ENCODE measurements around the gene SYDE2. TPM values are rescaled to one million over a fixed set of nuclear protein-coding genes. Genes with fewer than 3 reads are reported as not detected.
"Not testable (repeated sequence)": the region's sequence is repeated elsewhere in the genome, so short reads cannot be mapped to it uniquely, and the experiment has no call there.

SYDE2 gene
- polyA plus RNA-seq, 1 donor, result 3.7 TPM

GRCh38 chr1:85172684-85173337, 28.0 kb downstream of the SYDE2 start:
- no peak for DNase-seq (ENCODE audit: low read depth)

DNA sequence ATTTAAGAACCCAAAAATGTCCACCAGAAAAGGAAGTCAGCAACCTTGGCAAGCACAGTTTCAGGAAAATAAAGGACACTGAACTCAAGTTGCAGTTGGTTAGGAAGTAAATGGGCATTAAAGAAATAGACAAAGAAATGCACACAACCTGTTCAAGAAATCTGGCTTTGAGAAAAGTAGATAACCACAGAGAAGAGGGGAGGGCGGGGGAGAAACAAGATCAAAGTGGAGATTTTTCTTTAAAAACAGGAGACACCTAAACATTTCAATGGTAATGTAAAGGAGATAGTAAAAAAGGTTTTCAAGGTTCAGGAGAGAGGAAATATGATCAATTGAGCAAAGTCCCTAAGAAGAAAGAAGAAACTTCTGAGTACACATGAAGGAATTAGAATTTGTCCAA, 29.1 kb downstream of the SYDE2 start:
- DNase-seq (ENCODE audit: low read depth), result no peak

- DNase-seq (ENCODE audit: low read depth), result no peak
Observed at GRCh38 chr1:85168884-85169283, 31.9 kb downstream of the SYDE2 start.

GRCh38 chr1:85166351-85166750, 34.5 kb downstream of the SYDE2 start:
- no peak for DNase-seq (ENCODE audit: low read depth)

- no peak for DNase-seq (ENCODE audit: low read depth)
Observed at GRCh38 chr1:85158910-85159309, 41.9 kb downstream of the SYDE2 start.

DNA sequence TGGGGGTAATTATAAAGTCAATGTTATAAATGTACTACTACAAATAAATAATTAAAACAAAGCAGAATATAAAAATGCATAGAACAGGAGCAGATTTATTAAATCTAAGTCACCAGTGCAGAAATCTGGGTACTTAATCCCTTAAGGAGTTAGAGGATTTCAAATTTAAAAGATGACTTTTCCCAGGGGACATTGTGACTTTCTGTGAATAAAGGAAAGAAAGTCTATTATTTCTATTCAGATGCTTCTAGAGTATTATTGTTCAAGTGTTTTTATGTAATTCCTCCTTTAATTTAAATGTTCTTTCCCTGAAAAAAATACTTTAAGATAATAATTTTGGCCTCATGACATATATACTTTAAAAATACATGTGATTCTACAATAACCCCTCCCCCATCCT, 43.4 kb downstream of the SYDE2 start:
- DNase-seq (ENCODE audit: low read depth), result no peak

- DNase-seq (ENCODE audit: low read depth), result no peak
Observed at GRCh38 chr1:85153149-85153891, 47.5 kb downstream of the SYDE2 start.

- no peak for DNase-seq (ENCODE audit: low read depth)
Observed at GRCh38 chr1:85151446-85151845, 49.4 kb downstream of the SYDE2 start.

- DNase-seq (ENCODE audit: low read depth), result no peak
Observed at GRCh38 chr1:85149805-85150204, 51.0 kb downstream of the SYDE2 start.

GRCh38 chr1:85148524-85149250, 52.1 kb downstream of the SYDE2 start:
- no peak for DNase-seq (ENCODE audit: low read depth)

- DNase-seq (ENCODE audit: low read depth), result no peak
Observed at GRCh38 chr1:85146972-85147359, 53.9 kb downstream of the SYDE2 start.

- not testable (repeated sequence) for DNase-seq (ENCODE audit: low read depth)
Observed at GRCh38 chr1:85146298-85146971, 54.4 kb downstream of the SYDE2 start.

- no peak for DNase-seq (ENCODE audit: low read depth)
Observed at GRCh38 chr1:85144351-85144750, 56.5 kb downstream of the SYDE2 start.

DNA sequence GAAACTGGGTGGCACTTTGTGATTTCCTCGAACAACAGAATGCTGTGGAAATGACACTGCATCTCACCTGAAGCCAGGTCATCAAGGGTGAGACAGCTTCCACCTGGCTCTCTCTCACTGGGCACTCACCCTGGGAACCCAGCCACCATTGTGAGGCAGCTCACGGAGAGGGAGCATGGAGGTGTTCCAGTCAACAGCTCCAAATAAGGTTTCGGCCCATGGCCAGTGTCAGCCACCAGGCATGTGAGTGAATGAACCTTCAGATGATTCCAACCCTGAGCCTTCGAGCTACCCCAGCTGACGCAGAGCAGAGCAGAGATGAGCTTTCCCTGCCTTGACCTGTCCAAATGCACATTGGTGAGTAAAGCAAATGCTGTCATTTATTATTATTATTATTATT, 58.1 kb downstream of the SYDE2 start:
- DNase-seq (ENCODE audit: low read depth), result no peak

DNA sequence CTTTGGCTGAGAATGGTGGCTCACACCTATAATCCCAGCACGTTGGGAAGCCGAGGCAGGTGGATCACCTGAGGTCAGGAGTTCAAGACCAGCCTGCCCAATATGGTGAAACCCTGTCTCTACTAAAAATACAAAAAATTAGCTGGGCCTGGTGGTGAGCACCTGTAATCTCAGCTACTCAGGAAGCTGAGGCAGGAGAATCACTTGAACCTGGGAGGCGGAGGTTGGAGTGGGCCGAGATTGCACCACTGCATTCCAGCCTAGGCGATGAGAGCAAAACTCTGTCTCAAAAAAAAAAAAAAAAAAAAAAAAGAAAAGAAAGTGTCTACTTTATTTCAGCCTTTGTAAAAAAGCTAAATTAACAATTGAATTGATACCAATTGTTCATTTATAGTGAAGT, 62.4 kb downstream of the SYDE2 start:
- not testable (repeated sequence) for DNase-seq (ENCODE audit: low read depth)

- DNase-seq (ENCODE audit: low read depth), result no peak
Observed at GRCh38 chr1:85137660-85138059, 63.2 kb downstream of the SYDE2 start.

GRCh38 chr1:85135392-85135798, 65.4 kb downstream of the SYDE2 start:
- DNase-seq (ENCODE audit: low read depth), result no peak

DNA sequence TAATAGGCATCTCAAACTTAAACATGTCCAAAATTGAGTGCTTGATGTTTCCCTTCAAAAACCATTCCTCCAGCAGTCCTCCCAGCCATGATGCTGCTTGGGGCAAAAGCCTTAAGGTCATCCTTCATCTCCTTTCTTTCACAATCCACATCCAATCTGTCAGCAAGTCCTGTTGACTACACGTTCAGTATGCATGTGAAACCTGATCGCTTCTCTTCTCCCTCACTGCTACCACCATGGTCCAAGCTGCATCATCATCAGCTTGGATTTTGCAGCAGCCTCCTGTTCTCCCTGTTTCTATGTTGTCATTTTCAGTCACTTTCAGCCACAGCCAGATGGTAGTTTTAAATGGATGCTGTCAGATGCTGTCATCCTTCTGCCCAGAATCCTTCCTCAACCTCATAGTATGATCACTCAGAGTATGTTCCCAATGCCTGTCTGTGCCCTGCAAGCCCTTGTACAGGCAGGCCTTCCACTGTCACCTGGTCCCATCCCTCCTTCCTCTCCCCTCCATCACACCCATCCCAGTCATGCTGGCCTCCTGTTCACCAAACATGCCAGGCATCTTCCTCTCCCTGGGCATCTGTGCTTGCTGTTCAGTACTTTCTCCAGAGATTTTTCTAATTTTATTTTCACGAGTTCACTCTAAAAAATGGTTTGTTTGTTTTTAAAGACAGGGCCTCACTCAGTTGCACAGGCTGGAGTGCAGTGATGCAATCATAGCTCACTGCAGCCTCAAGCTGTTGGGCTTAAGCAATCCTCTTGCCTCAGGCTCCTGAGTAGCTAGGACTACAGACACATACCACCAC, 66.0 kb downstream of the SYDE2 start:
- no peak for DNase-seq (ENCODE audit: low read depth)

DNA sequence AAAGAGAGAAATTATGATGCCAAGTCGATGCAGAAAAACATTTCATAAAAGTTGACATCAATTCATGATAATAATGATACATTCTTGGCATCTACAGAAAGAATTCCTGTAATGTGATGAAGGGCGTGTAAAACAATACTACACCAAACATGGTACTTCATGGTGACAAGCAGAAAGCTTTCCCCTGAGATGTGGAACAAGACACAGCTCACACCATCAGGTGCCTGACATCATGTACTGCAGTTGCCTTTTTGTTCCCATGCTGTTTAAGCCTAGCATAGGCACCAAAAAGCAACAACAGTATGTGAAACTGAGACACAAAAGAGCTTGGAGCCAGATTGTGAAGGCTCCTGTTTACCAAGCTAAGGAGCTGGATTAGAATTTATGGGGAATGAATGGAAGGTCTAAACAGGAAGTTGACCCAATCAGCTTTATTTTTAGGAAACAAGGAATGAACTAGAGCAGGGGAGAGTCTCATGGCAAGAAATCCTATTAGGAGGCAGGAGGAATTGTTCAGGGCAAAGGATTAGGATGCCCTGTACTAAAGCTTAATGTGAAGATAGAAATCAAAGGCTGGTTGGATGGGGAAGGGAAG, 67.2 kb downstream of the SYDE2 start:
- DNase-seq (ENCODE audit: low read depth), result no peak

- DNase-seq (ENCODE audit: low read depth), result no peak
Observed at GRCh38 chr1:85132078-85132720, 68.6 kb downstream of the SYDE2 start.

Data from forelimb muscle (tissue), 1 donor.